Stimulated activated CD4-positive, alpha-beta T cell treated with anti-CD3 and anti-CD28 coated beads, Interleukin-12 subunit alpha, Interleukin-12 subunit beta, amount 100 ng/mL, for 24 hours (primary cell): ENCODE results near the gene CLDN5.

ENCODE experiments used
- DNase-seq, 2 experiments: peaks; one replicate each; pipeline ENCODE4 v3.0.0-alpha.2; 2020; ENCODE audit warnings: low read depth in 2 of 2

CLDN5 gene

DNA sequence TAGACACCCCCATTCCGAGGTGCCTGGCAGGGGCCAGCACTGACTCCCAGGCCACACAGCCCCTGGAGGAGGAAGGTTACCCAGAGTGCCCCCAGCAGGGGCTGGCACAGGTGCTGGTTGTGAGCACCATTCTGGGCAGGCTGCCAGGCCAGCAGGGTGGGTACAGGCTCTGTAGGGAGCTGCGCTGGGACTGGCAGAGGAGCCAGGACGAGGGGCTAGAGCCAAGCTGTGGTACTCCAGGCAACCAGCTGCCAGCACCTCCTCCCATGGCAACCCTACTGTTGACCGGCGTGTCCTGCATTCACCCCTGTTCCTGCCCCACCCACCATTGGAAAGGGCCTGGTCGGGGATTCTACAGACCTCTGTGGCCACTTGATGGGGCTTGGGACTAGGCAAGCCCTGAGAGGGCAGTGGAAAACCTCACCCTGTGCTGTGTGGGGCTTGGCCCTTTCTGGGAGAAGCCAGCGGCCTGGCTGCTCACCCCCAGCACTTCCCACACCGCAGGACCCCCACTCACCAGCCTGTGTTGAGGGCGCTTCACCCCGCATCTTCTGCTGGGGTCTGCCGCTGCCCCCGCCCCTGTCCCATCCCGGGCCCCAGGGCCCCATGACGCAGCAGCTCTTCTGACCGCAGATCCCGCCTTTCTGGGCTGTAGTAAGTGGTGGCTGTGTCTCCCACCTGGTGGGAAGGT is 1.9 kb downstream of the CLDN5 start:
- no peak for DNase-seq

GRCh38 chr22:19520566-19521305 is 3.5 kb downstream of the CLDN5 start:
- no peak for DNase-seq

- DNase-seq = no peak
These were observed 4.2 kb downstream of the CLDN5 start for GRCh38 chr22:19520007-19520406.

DNA sequence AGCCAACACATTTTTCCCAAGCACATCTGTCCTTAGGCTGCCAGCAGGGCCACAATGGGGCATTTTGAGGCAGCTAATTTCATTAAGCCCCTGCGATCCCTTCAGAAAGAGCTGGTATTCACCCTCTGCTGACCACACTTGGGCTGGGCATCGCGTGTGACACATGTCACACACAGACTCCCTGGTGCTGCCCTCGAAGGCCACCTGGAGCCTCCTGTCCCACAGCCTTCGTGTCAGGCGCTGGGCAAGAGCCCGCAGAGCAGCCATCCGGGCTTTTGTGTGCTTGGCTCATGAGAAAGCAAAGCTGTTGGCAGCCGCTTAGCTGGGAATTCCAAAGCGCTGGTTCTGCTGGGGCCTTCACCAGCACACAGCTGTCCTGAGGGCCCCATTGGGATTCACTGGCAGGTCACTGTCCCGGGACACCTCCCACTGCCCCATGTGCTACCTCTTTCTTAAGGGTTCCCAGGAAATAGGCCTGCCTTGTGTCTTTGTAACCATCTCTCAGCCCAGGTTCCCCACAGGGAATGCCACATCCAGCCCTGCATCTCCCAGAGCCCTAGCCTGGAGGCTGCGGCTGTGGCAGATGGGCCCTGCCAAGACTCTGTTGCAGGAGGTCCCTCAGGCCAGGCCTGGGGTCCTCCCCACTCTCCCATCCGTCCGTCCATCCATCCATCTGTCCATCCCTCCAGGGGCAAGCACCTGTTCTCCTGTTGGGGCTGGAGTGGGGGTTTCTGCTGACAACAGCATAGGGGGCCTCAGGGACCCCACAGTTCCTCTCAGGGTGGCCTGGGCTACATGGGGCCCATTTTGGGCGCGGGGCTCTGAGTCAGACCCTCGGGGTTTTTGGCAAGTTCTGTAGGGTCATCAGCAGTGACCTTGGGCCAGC is 4.9 kb downstream of the CLDN5 start:
- no peak for DNase-seq

- no peak for DNase-seq
These were observed 5.6 kb downstream of the CLDN5 start for GRCh38 chr22:19518635-19519034.

DNA sequence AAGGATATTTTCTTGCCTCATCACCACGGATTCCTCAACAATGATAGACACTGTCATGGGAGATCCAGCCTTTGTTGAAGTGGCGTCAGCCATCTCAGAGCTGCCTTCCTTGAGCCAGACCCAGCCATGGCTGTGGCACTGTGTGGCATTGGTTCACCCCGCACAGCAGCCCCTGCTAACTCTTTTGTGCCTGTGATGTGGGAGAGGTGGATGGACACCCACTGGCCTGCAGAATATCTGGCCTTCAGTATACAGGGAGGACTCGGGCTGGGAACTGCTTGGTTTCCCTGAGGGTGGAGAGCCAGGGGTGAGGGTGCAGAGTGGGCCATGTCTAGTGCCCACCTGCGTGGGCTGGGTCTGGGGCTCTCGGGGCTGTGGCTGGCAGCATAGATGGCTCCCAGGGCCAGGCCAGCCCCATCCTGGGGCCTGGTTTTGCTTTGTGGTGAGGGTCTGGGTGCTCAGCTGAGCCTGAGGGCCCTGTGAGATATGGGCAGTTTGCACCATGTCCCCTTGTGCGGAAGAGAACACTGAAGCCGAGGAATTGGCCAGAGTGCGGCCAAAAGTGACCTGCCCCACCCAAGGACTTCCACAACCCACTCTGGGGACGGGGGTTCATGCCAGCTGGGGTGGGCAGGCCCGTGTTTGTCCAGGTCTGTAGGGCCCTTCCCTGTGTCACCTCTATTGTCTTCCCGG is 6.1 kb downstream of the CLDN5 start:
- DNase-seq = no peak

DNA sequence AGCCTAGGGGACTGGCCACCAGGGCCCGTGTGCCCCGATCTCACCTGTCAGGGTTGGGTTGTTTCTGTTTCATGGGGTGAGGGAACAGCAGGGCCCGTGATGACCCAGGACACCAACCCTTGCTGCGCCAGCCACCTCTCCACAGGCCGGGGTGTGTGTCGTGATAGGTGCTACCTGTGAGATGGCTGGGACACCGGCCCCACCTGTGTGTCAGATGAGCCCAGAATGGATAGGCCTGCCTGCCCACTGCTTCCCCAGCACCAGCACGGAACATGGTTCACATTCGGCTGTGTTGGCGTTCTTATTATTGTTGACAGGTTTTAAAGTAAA is 7.1 kb downstream of the CLDN5 start:
- no peak for DNase-seq

- DNase-seq = no peak
These were observed 7.6 kb downstream of the CLDN5 start for GRCh38 chr22:19516378-19517170.

GRCh38 chr22:19515654-19516377 is 8.4 kb downstream of the CLDN5 start:
- no peak for DNase-seq

DNA sequence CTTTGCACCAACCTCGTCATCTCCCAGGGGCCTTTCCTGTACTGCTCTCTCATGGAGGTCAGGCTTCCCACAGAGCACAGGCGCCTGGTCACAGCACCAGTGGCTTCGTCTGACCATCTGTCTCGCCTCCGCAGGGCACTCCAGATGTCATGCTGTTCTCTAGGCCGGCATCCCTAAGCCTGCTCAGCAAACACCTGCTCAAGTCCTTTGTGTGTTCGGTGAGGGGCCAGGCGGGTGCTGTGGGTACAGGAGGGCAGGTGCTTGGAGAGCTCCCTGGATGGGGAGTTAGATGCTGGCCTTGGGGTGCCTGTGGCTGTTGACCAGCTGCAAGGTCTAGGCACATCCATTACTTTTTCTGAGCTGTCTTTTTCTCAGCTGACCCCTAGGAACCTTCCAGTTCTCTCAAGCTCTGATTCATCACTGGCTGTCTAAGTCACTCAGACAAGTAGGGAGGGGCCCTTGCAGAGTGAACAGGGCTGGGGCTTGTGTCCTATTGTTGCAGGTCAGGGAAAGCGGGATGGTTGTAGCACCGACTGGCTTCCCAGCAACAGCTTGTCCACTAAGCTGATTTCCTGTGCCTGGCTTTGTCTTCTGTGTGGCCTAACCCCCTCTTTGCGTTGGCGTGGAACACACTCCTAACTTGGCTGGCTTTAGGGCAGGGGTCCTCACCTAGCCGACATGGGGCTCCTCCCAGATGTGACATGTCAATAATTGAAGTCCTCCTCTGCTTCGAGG is 9.2 kb downstream of the CLDN5 start:
- no peak for DNase-seq

DNA sequence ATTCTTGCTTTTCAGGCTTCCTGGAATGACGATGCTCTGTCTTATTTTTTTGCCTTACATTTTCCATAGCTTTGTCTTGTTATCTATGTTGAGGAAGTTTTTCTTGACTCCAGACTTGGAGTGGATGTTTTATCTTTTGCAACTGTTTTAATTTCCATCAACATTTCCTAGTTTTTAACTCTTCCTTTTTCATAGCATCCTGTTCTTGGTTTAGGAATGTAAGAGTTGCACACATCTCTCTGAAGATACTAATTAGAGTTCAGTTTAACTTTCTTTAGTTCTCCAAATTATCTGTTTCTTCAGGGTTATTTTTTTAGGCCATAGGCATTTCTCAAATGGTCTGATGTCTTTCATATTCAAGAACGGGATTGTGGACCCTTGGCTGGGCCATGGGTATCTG is 10.4 kb downstream of the CLDN5 start:
- no peak for DNase-seq

GRCh38 chr22:19510919-19511341 is 13.3 kb downstream of the CLDN5 start:
- DNase-seq = no peak

- DNase-seq = no peak
These were observed 14.3 kb downstream of the CLDN5 start for GRCh38 chr22:19509923-19510322.

GRCh38 chr22:19509191-19509590 is 15.0 kb downstream of the CLDN5 start:
- no peak for DNase-seq

DNA sequence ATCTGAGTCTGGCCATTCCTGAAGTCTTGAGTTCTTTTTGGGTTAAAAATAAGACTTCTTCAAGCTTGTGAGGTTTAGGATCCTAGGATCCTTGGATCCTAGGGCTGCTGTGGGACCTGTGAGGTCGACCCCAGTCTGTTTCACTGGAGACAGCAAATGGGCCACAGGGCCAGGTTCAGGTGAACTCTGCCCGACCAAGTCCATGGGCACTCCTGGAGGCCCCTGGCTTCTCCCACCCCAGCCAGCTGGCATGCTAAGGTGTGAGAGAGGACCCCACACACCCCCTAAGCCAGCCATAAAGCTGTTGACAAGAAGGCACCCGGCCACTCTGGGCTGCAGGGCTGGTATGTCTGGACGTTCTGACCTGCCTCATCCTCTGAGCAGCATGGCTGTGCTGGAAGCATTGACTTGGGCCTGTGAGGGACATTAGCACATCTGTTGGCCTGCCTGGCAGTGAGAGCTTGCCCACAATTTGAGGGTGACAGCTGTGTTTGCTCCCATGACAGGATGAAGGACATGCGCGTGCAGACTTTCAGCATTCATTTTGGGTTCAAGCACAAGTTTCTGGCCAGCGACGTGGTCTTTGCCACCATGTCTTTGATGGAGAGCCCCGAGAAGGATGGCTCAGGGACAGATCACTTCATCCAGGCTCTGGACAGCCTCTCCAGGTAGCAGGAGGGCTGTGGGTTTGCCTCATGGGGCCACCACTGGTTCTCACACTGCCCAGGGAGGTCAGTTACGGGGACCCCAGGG is 16.0 kb downstream of the CLDN5 start:
- DNase-seq = no peak

DNA sequence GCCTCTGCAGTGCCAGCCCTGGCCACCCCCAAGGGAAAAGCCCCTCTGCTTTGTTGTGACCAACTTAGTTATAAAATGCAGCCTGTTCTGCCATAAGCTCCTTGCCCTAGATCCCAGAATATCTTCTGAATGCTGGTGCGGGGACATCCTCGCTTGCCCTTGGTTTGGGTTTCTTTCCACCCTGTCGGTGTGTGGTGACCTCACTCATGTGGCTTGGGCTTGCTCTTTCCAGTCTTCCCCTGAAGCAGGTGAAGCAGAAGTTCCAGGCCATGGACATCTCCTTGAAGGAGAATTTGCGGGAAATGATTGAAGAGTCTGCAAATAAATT is 16.7 kb downstream of the CLDN5 start:
- DNase-seq = no peak

- DNase-seq = no peak
These were observed 18.0 kb downstream of the CLDN5 start for GRCh38 chr22:19506212-19506611.

DNA sequence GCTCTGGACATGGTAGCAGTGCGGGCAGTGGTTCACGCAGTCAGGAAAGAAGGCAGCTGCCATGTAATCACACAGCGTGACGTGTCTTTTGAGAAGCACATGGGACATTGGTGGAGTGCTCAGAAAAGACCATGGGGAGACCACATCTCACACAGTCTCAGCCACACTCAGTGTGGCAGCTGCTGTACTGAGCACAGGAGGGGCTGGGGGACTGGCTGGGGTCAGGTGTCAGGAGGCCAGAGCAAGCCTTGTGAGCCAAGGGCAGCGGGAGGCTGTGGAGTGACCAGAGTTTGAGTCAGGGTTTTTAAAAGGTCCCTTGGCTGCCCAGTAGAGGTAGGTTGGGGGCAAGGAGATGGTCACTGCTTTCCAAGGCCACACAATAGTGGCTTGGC is 18.5 kb downstream of the CLDN5 start:
- no peak for DNase-seq
